GM21723 (cell line): ENCODE data around the gene ANKRD9.
A peak's percentile ranks its signal among the peaks of the same experiment; 100 is the strongest.

ENCODE experiments used
- ATAC-seq: cut with Tn5 transposase; IDR thresholded peaks from one replicate; pipeline ENCODE4 v1.9.1; 2021; ENCODE audit warnings: mild to moderate bottlenecking, moderate library complexity; ENCODE audit not compliant: unreplicated experiment

Gene ANKRD9

DNA sequence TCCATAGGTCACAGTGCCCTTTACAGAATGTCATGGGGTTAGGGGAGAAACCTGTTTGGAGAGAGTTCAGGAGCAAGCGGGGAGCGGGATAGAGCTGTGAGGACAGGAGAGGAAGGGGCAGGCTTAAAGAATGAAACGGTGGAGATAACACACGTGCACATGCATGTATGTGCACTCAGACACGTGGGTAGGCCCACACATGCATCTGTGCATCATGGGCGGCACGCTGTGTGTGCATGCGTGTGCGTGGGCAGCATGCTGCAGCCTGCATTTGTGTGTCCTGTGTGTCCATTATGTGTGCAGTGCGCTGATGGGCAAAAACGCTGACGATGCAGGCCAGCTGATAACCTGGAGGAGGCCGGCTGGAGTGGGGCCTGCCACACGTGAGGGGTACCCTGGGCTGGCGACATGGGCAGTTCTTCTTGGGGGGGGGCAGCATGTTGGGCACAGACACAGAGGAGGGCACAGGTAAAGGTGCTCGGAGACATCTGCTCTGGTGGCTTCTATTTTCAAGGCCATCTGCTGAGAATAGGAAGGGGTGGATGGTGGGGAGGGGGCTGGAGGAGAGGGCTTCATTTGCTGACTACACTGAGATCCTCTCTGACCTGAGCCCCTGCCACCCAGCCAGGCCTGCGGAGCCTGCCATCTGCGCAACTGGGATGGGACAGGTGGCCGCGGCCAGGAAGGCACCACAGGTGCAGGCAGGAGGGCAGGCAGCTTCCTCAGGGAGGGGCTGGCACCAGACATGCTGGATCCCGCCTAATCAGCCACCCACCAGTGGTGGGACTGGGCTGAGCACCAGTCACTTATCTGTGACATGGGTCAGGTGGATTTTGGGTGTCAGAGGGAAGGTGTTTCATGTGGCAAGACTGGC, 4.6 kb upstream of the ANKRD9 start:
- no peak for ATAC-seq

GRCh38 chr14:102512793-102513300, 3.3 kb upstream of the ANKRD9 start:
- ATAC-seq: no peak

DNA sequence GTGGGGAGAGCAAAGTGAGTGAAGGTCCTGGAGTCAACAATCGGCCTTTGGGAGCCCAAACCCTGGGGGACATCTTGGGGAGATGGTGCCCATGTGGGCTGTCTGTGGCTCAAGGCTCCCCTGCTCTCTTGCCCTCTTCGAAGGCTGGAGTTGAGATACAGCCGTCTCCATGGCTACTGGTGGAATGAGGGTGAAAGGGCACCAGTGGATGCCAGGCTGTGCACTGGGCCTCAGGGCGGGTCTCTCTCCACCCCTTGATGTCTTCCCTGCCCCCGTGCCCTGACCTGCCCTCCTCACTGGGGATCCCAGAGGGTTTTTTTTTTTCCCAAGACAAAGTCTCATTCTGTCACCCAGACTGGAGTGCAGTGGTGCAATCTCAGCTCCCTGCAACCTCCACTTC, 2.0 kb upstream of the ANKRD9 start:
- no peak for ATAC-seq

GRCh38 chr14:102510616-102511520, 1.3 kb upstream of the ANKRD9 start:
- no peak for ATAC-seq

DNA sequence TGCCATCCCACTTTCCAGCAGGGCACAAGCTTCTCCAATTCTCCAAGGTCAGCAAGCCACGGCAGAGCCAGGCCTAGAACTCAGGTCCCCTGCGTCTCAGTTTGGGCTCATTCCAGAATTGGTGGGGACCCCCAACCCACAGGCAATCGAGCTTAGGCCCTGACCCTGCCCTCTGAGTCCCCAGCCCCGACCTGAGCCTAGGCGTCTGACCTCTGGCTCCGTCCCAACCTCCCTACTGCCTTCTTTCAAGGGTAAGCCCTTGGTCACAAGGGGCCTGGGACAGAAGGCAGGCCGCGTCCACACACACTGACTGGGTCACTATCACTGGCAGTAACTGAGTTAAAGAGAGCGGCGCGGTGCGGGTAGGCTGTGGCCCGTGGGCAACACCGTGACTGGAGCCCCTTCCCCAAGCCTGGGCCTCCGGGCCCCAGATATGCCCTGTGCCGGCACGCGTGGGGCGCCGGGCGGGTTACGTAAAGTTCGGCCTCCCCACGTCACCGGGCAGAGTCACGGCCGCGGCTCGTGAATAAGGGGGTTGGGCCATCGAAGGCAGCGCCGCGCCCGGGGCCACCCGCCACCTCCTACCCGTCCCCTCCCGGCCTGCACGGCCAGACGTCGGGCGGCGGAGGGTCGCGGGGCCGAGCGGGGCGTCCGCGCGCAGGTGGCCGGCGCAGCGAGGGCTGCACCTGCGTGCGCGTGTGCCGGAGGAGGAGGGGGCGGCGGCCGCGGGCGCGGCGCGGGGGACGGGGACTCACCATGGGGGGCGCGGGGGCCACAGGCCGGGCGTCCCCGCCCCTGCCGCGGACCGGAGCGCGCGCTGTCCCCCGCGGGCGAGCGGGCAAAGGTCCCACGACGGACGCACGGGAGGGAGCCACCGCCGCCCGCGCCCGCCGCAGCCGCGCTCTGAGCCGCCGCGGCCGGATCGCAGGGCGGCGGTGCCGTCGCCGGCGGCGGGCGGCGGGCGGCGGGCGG, 516 bp downstream of the ANKRD9 start:
- peak; percentile 12 for ATAC-seq

- ATAC-seq: no peak
Measured at GRCh38 chr14:102508410-102508773, 1.2 kb downstream of the ANKRD9 start.

DNA sequence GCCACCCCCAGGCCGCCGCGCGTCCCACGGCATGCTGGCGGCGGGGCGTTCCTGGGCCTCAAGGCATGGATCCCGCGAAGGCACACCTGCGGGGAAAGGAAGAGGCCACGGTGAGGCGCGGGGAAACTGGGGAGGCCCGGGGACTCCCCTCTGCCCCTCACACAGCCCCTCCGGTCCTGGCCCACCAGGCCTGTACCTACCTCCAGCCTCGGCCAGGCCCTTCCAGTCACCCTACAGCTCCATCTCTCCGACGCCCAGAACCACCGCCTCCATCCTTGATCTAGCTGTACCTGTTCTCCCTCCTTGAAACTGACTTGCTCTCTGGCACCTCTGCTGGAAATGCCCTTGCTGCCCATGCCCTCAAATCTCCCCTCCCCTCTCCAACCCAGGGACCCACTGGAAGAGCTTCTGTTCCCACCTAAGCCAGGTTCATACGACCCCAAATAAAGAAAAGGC, 1.7 kb downstream of the ANKRD9 start:
- ATAC-seq: no peak

DNA sequence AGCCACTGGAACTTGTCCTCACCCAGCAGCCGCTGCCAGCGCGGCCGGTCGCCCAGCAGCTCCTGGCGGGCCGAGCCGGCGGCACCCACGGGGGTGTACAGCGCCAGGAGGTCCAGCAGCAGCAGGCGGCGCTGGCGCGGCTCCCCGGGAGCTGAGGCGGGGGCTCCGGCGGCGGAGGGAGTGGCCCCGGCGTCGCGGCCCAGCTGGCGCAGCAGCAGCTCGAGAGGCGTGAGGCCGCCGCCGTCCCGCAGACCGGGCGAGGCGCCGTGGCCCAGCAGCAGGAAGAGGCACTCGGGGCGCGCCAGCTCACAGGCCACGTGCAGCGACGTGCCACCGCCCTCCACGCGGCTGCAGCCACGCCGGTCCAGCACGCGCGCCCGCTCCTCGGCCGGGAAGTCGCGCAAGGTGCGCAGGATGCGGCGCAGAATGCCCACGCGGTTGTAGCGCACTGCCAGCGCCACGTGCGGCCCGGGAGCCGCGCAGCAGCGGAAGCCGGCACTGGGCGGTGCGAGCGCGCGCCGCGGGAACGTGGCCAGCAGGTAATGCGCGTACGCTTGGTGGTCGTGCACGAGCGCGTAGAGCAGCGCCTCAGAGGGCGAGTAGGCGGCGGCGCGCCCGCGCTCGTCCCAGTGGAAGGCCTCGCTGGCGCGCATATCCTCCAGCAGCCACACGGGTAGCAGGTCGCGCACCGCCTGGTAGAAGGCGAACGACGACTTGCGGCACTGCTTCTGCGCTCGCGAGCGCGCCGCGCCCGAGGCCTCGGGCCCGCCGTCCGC, 2.3 kb downstream of the ANKRD9 start:
- ATAC-seq: no peak

- no peak for ATAC-seq
Measured at GRCh38 chr14:102506626-102506925, 3.0 kb downstream of the ANKRD9 start.

DNA sequence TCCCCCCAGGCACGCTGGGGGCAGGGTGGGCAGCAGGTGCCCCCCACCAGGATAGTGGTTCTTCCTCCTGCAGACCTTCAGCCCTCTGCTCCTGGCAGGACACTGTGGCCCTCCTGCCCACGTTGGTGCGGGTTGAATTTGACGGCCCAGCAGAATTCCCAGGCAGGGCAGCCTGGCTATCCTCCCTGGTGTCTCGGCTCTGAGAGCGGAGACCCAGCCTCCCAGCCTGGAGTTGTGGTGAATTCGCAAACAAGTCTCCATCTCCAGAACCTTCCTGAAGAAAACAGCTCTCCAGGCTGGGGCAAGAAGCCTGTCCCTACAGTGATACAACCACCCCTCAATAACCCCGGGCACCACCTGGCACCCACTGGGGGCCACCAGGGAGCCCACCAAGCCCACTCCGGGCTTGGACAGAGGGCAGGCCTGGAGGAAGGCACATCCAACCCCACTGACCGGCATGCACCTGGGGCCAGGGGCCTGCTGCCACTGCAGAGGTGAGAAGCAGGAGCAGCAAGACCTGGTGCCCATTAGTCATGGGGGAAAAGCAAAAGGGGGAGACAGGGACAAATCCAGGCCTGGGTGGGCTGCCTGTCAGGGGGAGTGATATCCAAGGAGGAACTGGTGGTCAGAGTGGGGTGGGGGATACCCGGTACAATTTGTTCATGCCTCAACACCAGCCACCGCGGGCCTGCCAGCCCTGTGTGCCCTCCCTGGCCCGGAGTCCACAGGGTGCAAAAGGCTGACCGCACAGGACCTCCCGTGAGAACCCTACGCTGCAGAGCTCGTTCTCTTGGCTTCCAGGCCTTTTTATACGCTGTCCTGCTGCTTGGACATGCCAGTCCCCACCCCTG, 3.6 kb downstream of the ANKRD9 start:
- no peak for ATAC-seq

- no peak for ATAC-seq
Measured at GRCh38 chr14:102505000-102505619, 4.5 kb downstream of the ANKRD9 start.

DNA sequence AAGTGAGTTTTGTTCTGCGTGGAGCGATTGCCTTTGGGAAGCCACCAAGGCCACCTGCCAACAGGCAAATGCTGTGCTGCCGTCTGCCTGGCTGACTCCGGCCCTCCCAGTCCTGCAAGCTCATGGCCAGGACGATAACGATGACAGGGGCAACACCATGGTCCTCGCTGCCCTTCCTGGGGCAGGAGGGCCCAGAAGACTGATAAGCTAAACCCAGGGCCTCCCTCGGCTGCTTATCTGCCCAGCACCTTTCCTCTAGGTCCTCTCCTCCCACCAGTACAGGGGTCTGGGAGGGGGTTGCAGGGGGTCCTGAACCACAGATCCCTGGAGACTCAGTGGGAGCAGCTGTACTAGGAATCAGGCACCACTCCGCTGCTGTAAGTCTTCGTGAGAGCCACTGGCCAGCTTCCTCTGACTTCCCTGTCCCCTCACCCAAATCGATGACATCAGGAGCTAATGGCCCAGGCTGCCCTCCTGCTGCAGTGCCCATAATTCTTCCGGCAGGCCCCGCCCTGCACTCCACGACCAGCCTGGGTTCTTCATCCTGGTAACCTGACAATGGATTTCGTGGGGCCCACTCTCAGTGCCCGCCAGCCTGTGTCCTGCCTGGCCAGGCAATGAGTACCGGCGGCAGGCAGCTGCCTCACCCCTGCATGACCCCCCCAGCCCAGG, 5.1 kb downstream of the ANKRD9 start:
- ATAC-seq: no peak

- ATAC-seq: no peak
Measured at GRCh38 chr14:102503641-102504327, 5.8 kb downstream of the ANKRD9 start.

GRCh38 chr14:102502571-102502970, 7.0 kb downstream of the ANKRD9 start:
- ATAC-seq: no peak

DNA sequence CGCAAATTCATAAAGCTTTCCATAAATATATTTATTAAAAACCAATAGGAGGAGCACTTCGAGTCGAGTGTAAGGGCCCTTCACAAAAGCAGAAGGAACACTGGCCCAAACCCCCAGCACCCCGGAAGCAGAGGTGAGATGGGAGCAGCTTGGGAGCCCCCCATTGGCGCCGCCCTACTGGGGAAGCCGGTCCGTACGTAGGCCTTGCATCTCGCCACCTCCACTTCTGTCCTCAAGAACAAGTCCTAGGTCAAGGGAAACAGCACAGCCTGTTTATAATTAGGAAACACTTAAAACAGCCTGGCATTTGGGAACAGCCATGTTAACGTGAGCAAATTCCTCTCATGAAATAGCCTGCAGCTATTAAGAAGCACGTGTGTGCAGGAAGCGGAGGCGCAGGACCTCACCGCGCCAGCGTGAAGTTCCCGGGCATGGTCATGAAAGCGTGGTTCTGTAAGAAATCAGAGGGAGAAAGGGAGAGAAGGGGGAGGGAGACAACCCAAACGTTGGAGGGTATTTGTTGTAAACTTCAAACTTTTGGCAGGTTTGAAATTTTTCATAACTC, 7.7 kb downstream of the ANKRD9 start:
- no peak for ATAC-seq

DNA sequence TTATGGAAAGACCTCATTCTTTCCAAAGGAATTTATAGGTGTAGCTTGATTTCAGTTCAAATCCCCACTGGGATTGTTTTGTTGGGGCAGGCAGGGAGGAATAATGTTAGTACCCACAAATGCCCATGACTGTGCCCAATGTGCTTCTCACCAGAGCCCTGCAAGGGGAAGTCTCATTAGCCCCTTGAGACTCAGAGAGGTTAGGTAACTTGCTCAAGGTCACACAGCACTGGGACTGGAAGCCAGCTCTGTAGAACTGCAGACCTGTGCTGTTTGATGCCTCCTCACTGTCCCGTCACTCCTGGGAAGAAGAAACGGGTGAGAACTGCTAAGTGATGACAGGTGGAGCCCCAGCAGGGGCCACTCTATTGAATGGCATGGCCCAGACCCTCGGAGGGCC, 8.9 kb downstream of the ANKRD9 start:
- ATAC-seq: no peak

DNA sequence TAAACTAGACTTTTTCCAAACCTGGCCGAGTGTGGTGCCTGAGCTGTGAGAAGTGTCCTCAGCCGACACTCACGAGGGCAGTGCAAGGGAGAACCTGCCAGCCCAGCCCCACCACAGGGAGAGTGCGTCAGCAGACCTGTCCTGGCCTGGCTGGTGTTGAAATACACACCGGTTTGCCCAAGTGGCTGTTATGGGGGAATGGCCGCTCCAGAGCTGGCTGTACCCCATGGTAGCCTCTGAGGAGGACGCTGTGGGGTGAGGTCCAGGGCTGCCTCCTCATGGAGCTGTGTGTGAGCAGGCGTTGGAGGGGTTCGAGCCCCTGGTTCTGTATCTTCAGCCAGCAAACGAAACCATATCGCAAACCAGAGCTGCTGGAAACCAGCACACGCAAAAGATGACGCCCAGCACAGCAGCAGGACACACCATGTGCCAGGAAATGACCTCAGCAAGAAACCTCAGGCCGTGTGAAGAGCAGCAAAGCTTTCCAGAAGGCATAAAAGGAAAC, 9.4 kb downstream of the ANKRD9 start:
- no peak for ATAC-seq
